ENCODE measurements around the gene JADE3.

- TF ChIP-seq EZH2 (IDR thresholded peaks at IDR 0.05; ENCODE audit: borderline replicate concordance, low read depth, low read length, severe bottlenecking): no peak
- TF ChIP-seq CTCF (IDR thresholded peaks at IDR 0.05; ENCODE audit: borderline replicate concordance, extremely low read depth, low read length, poor library complexity, severe bottlenecking): no peak
These were observed 38.5 kb upstream of the JADE3 start for GRCh38 chrX:46873746-46874145.

Measured in DND-41 (cell line).